GM12873 (cell line): Measurements from ENCODE around the gene PRXL2B.

Experiments
- CTCF ChIP-seq: IDR thresholded peaks from 2 replicates; pipeline ENCODE4 v1.5.1; 2012; ENCODE audit warnings: low read depth, mild to moderate bottlenecking, moderate library complexity, low read length, control low read depth; ENCODE audit not compliant: insufficient read depth; ENCODE audit errors: missing control alignments

PRXL2B gene

GRCh38 chr1:2591581-2592261, 5.1 kb downstream of the PRXL2B start:
- no peak for TF ChIP-seq CTCF

- TF ChIP-seq CTCF: no peak
Observed at GRCh38 chr1:2592672-2593071, 6.1 kb downstream of the PRXL2B start.

- TF ChIP-seq CTCF: no peak
Observed at GRCh38 chr1:2593251-2593878, 6.8 kb downstream of the PRXL2B start.

GRCh38 chr1:2594001-2594640, 7.5 kb downstream of the PRXL2B start:
- TF ChIP-seq CTCF: no peak

- no peak for TF ChIP-seq CTCF
Observed at GRCh38 chr1:2594641-2595131, 8.1 kb downstream of the PRXL2B start.

GRCh38 chr1:2595261-2595811, 8.8 kb downstream of the PRXL2B start:
- TF ChIP-seq CTCF: no peak

GRCh38 chr1:2595812-2596529, 9.4 kb downstream of the PRXL2B start:
- TF ChIP-seq CTCF: no peak
